ENCODE data around the gene ZDHHC17.
A peak's percentile ranks its signal among the peaks of the same experiment; 100 is the strongest.

The ZDHHC17 gene

GRCh38 chr12:76864791-76865400 is 101.0 kb downstream of the ZDHHC17 start:
- Histone ChIP-seq H3K27me3 (ENCODE audit: insufficient read depth, low read depth, severe bottlenecking) (no peaks in the 10 kb centered on the region), H3K9me3 (ENCODE audit: severe bottlenecking) (no peaks in the 10 kb centered on the region), H3K4me3 (ENCODE audit: low read depth, low read length) (no peak overlapping the region), H3K27ac (no peak overlapping the region), H3K36me3 (peaks cover 20% of the 10 kb centered on the region)
- no peak for DNase-seq
- no peak for TF ChIP-seq CTCF (IDR thresholded peaks at IDR 0.05; ENCODE audit: low read depth, low read length)

GRCh38 chr12:76866151-76866567 is 102.2 kb downstream of the ZDHHC17 start:
- no peak for TF ChIP-seq CTCF (IDR thresholded peaks at IDR 0.05; ENCODE audit: low read depth, low read length)
- DNase-seq: peak; percentile 37
- H3K36me3 ChIP-seq: peaks cover 18% of the 10 kb centered on the region
- no peaks in the 10 kb centered on the region for H3K9me3 ChIP-seq (ENCODE audit: severe bottlenecking)
- H3K4me3 ChIP-seq (ENCODE audit: low read depth, low read length): peak overlapping the region; percentile 46
- H3K27me3 ChIP-seq (ENCODE audit: insufficient read depth, low read depth, severe bottlenecking): no peaks in the 10 kb centered on the region
- H3K27ac ChIP-seq: peak overlapping the region; percentile 93

GRCh38 chr12:76866726-76867125 is 102.8 kb downstream of the ZDHHC17 start:
- H3K9me3 ChIP-seq (ENCODE audit: severe bottlenecking): no peaks in the 10 kb centered on the region
- peak overlapping the region; percentile 93 for H3K27ac ChIP-seq
- H3K36me3 ChIP-seq: peaks cover 16% of the 10 kb centered on the region
- DNase-seq: peak; percentile 88
- H3K4me3 ChIP-seq (ENCODE audit: low read depth, low read length): peak overlapping the region; percentile 46
- H3K27me3 ChIP-seq (ENCODE audit: insufficient read depth, low read depth, severe bottlenecking): no peaks in the 10 kb centered on the region
- TF ChIP-seq CTCF (IDR thresholded peaks at IDR 0.05; ENCODE audit: low read depth, low read length): no peak

GRCh38 chr12:76871082-76871481 is 107.2 kb downstream of the ZDHHC17 start:
- Histone ChIP-seq H3K27ac (no peak overlapping the region), H3K9me3 (ENCODE audit: severe bottlenecking) (no peaks in the 10 kb centered on the region), H3K4me3 (ENCODE audit: low read depth, low read length) (no peak overlapping the region), H3K36me3 (peaks cover 5% of the 10 kb centered on the region), H3K27me3 (ENCODE audit: insufficient read depth, low read depth, severe bottlenecking) (no peaks in the 10 kb centered on the region)
- TF ChIP-seq CTCF (IDR thresholded peaks at IDR 0.05; ENCODE audit: low read depth, low read length): no peak
- no peak for DNase-seq

DNA sequence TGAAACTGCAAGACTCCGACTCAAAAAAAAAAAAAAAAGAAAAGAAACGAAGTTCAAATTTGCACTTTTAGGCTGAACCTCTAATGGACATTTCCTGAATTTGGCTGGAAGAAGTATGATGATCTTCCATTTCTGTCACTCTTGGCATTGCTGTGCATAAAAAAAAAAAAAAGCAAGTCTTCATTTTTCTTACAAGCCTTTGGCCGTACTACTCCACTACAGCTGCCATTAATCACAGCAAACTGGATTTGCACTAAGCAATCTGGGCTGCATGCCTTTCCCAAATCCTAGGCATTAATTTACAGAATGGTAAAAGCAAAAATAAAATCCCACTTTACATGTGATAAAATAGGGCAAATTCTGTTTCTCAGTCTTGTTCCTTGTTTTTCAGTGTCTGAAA is 107.8 kb downstream of the ZDHHC17 start:
- no peak for DNase-seq
- H3K27ac ChIP-seq: no peak overlapping the region
- TF ChIP-seq CTCF (IDR thresholded peaks at IDR 0.05; ENCODE audit: low read depth, low read length): no peak
- peaks cover 5% of the 10 kb centered on the region for H3K36me3 ChIP-seq
- no peak overlapping the region for H3K4me3 ChIP-seq (ENCODE audit: low read depth, low read length)
- no peaks in the 10 kb centered on the region for H3K9me3 ChIP-seq (ENCODE audit: severe bottlenecking)
- no peaks in the 10 kb centered on the region for H3K27me3 ChIP-seq (ENCODE audit: insufficient read depth, low read depth, severe bottlenecking)

- H3K27me3 ChIP-seq (ENCODE audit: insufficient read depth, low read depth, severe bottlenecking): no peaks in the 10 kb centered on the region
- H3K27ac ChIP-seq: no peak overlapping the region
- H3K4me3 ChIP-seq (ENCODE audit: low read depth, low read length): no peak overlapping the region
- TF ChIP-seq CTCF (IDR thresholded peaks at IDR 0.05; ENCODE audit: low read depth, low read length): no peak
- no peak for DNase-seq
- H3K36me3 ChIP-seq: peaks cover 5% of the 10 kb centered on the region
- H3K9me3 ChIP-seq (ENCODE audit: severe bottlenecking): no peaks in the 10 kb centered on the region
Observed at GRCh38 chr12:76872415-76872814, 108.5 kb downstream of the ZDHHC17 start.
